HEK293T (cell line): ENCODE results near the gene ECI2.
"Not testable (repeated sequence)": the region's sequence is repeated elsewhere in the genome, so short reads cannot be mapped to it uniquely, and the experiment has no call there.

Experiments used
- CTCF ChIA-PET: fragments of 350-600 bp; formaldehyde crosslinking; extraction: SDS; loops from one replicate; lab custom pipeline; 2021; ENCODE audit warnings: antibody characterized with exemption, inconsistent platforms; lab: Yijun Ruan, JAX
- POLR2A ChIA-PET: fragments of 350-600 bp; formaldehyde crosslinking; extraction: SDS; loops from one replicate; lab custom pipeline; 2020; ENCODE audit warnings: antibody characterized with exemption, inconsistent platforms; lab: Yijun Ruan, JAX
- DNase-seq: peaks from one replicate; pipeline ENCODE4 v3.0.0; 2012; ENCODE audit warnings: mixed read lengths; ENCODE audit errors: extremely low spot score
- ARNT ChIP-seq: fragments of 450-650 bp; IDR thresholded peaks from 2 replicates; pipeline ENCODE4 v1.6.1; 2017; ENCODE audit warnings: mild to moderate bottlenecking
- BHLHE40 ChIP-seq: fragments of 450-650 bp; IDR thresholded peaks from 2 replicates; pipeline ENCODE4 v1.6.1; 2016; ENCODE audit warnings: mild to moderate bottlenecking, moderate library complexity, borderline replicate concordance
- CTBP1 ChIP-seq: fragments of 450-650 bp; IDR thresholded peaks from 2 replicates; pipeline ENCODE4 v1.6.1; 2016; ENCODE audit warnings: borderline replicate concordance
- ELF4 ChIP-seq: fragments of 450-650 bp; IDR thresholded peaks from 2 replicates; pipeline ENCODE4 v1.6.1; 2017; ENCODE audit warnings: antibody characterized with exemption
- FOXA1 ChIP-seq: fragments of 450-650 bp; IDR thresholded peaks from 2 replicates; pipeline ENCODE4 v1.6.1; 2016; ENCODE audit warnings: mild to moderate bottlenecking
- FOXK2 ChIP-seq: fragments of 450-650 bp; IDR thresholded peaks from 2 replicates; pipeline ENCODE4 v1.6.1; 2016; ENCODE audit warnings: mild to moderate bottlenecking
- FOXM1 ChIP-seq: fragments of 450-650 bp; IDR thresholded peaks from 2 replicates; pipeline ENCODE4 v1.6.1; 2017; ENCODE audit warnings: mild to moderate bottlenecking, borderline replicate concordance
- HDGF ChIP-seq: fragments of 450-650 bp; IDR thresholded peaks from 2 replicates; pipeline ENCODE4 v1.6.1; 2017; ENCODE audit warnings: antibody characterized with exemption, borderline replicate concordance
- L3MBTL2 ChIP-seq: fragments of 450-650 bp; conservative IDR thresholded peaks from 2 replicates; pipeline ENCODE4 v1.6.1; 2016; ENCODE audit warnings: mild to moderate bottlenecking
- LEF1 ChIP-seq: fragments of 450-650 bp; IDR thresholded peaks from 2 replicates; pipeline ENCODE4 v1.6.1; 2017; ENCODE audit warnings: mild to moderate bottlenecking, borderline replicate concordance
- NFRKB ChIP-seq: fragments of 450-650 bp; IDR thresholded peaks from 2 replicates; pipeline ENCODE4 v1.6.1; 2016; ENCODE audit warnings: mild to moderate bottlenecking, moderate library complexity
- SP1 ChIP-seq: fragments of 450-650 bp; IDR thresholded peaks from 2 replicates; pipeline ENCODE4 v1.6.1; 2017
- SUZ12 ChIP-seq: fragments of 450-650 bp; IDR thresholded peaks from 2 replicates; pipeline ENCODE4 v1.6.1; 2016; ENCODE audit warnings: mild to moderate bottlenecking
- TARDBP ChIP-seq: fragments of 450-650 bp; IDR thresholded peaks from 2 replicates; pipeline ENCODE4 v1.6.1; 2016
- ZNF384 ChIP-seq: fragments of 450-650 bp; IDR thresholded peaks from 2 replicates; pipeline ENCODE4 v1.6.1; 2016
- TF ChIP-seq, protein P1 (sequence below): fragments of 450-650 bp; IDR thresholded peaks from 2 replicates; pipeline ENCODE4 v1.6.1; 2016

Gene ECI2

GRCh38 chr6:4113649-4114048 lies 21.7 kb downstream of the ECI2 start:
- CTCF ChIA-PET = no interaction called here
- no peak for DNase-seq
- no peak for TF ChIP-seq HDGF
- TF ChIP-seq CTBP1 = no peak
- TF ChIP-seq, protein P1, sequence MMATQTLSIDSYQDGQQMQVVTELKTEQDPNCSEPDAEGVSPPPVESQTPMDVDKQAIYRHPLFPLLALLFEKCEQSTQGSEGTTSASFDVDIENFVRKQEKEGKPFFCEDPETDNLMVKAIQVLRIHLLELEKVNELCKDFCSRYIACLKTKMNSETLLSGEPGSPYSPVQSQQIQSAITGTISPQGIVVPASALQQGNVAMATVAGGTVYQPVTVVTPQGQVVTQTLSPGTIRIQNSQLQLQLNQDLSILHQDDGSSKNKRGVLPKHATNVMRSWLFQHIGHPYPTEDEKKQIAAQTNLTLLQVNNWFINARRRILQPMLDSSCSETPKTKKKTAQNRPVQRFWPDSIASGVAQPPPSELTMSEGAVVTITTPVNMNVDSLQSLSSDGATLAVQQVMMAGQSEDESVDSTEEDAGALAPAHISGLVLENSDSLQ = no peak
- no peak for TF ChIP-seq NFRKB
- TF ChIP-seq L3MBTL2 = no peak
- no peak for TF ChIP-seq ZNF384
- TF ChIP-seq FOXM1 = no peak
- TF ChIP-seq TARDBP = no peak
- no peak for TF ChIP-seq SP1
- no peak for TF ChIP-seq BHLHE40
- TF ChIP-seq LEF1 = no peak
- TF ChIP-seq FOXK2 = no peak
- TF ChIP-seq FOXA1 = no peak
- no peak for TF ChIP-seq ELF4
- TF ChIP-seq SUZ12 = no peak
- POLR2A ChIA-PET = no interaction called here

- DNase-seq = no peak
- no peak for TF ChIP-seq FOXA1
- TF ChIP-seq ELF4 = no peak
- no peak for TF ChIP-seq CTBP1
- TF ChIP-seq, protein P1 = no peak
- no peak for TF ChIP-seq BHLHE40
- TF ChIP-seq TARDBP = no peak
- TF ChIP-seq LEF1 = no peak
- CTCF ChIA-PET = no interaction called here
- POLR2A ChIA-PET = interaction anchor here (1.0 kb wide), 1 partner anchor 91 kb away, joined by 3 read pairs; a partner anchor contains a TSS
Observed at GRCh38 chr6:4112366-4112765, 23.0 kb downstream of the ECI2 start.

DNA sequence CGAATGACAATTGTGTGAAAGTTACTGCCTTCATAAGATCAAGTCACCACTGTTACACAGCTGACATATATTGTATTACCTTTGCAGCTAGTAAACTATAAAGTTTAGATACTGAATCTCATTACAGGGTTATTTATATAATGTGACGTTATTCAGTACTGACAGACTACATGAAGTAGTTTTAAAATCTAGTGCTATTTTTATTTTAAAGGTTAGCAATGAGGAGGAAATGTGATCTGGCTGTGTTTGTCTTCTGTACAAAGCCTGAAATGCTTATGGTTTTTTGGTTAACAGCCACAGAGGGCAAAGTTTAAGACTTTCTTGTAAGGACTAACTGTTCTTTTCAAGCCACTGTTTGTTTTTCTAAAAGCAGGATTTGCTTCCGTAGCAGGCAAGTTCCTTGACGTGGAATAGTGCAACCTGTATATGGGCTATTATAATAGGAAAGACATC lies 26.0 kb downstream of the ECI2 start:
- DNase-seq, CTCF ChIA-PET, POLR2A ChIA-PET: not testable (repeated sequence)
- TF ChIP-seq, protein P1 = peak; percentile 31; the same call in 1 of the 2 replicates

- DNase-seq = no peak
- ChIA-PET POLR2A (no interaction called here), CTCF (interaction anchor here (1.0 kb wide), 1 partner anchor 47 kb away, joined by 5 read pairs; no protein-coding TSS in a partner anchor)
- no peak for TF ChIP-seq BHLHE40
- TF ChIP-seq L3MBTL2 = no peak
- no peak for TF ChIP-seq ZNF384
- TF ChIP-seq FOXA1 = no peak
- no peak for TF ChIP-seq SP1
- TF ChIP-seq, protein P1 = no peak
- no peak for TF ChIP-seq TARDBP
- TF ChIP-seq LEF1 = no peak
- no peak for TF ChIP-seq SUZ12
- TF ChIP-seq FOXK2 = no peak
- TF ChIP-seq ELF4 = no peak
- TF ChIP-seq CTBP1 = no peak
Observed at GRCh38 chr6:4108561-4109093, 26.7 kb downstream of the ECI2 start.

- CTCF ChIA-PET = interaction anchor here (1.0 kb wide), 1 partner anchor 48 kb away, joined by 5 read pairs; no protein-coding TSS in a partner anchor
- no peak for TF ChIP-seq TARDBP
- no peak for DNase-seq
- POLR2A ChIA-PET = no interaction called here
Observed at GRCh38 chr6:4107873-4108272, 27.5 kb downstream of the ECI2 start.

GRCh38 chr6:4105980-4106536 lies 29.3 kb downstream of the ECI2 start:
- POLR2A ChIA-PET = no interaction called here
- TF ChIP-seq LEF1 (no peak), ZNF384 (no peak), L3MBTL2 (no peak), FOXK2 (no peak), ARNT (no peak), NFRKB (no peak), SUZ12 (no peak), BHLHE40 (no peak), TARDBP (no peak), CTBP1 (no peak), FOXM1 (no peak), SP1 (no peak), ELF4 (no peak), HDGF (no peak), FOXA1 (no peak)
- TF ChIP-seq, protein P1 = no peak
- no peak for DNase-seq
- CTCF ChIA-PET = no interaction called here
